ENCODE measurements around the gene NOP14.
"Not testable (repeated sequence)": the region's sequence is repeated elsewhere in the genome, so short reads cannot be mapped to it uniquely, and the experiment has no call there.

NOP14 gene

DNA sequence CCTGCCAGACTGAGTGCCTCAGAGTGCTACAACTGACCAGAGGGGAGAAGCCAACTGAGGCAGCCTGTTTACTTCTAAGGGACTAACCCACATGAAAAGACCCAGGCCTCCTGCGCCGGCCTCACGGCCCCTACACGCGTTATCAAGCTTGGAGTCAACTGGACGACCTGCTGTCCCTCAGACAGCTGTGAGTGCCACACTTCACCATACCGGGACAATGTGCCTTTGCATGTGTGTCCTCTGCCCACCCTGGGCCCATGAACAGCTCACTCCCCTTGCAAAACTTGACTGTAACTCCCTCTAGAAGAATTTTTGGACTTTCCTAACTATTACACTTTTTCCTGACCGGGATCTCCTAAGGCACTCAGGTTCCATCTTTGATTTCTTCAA, 1.8 kb downstream of the NOP14 start:
- no peaks in the 10 kb centered on the region for H3K27me3 ChIP-seq (replicated peaks; ENCODE audit: control insufficient read depth, insufficient read depth, low read length)

DNA sequence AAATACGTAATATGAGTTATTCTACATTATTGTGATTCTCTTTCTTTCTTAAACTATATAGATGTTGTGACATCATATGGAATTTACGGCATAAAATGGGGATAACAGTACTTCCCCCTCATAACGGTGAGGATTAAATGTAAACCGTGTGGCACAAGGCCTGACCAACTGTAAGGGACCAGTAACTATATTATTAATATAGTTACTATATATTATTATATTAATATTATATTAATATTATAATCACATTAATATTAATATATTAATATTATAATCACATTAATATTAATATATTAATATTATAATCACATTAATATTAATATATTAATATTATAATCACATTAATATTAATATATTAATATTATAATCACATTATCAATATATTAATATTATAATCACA, 2.8 kb downstream of the NOP14 start:
- H3K27me3 ChIP-seq (replicated peaks; ENCODE audit: control insufficient read depth, insufficient read depth, low read length); DNase-seq (ENCODE audit: extremely low read depth, insufficient read length); H3K4me3 ChIP-seq (replicated peaks; ENCODE audit: low read depth, low read length): not testable (repeated sequence)
- peaks cover 17% of the 10 kb centered on the region for H3K36me3 ChIP-seq (ENCODE audit: control insufficient read depth, insufficient read depth, low read length)

More for the DNA sequence above, 1.8 kb downstream of the NOP14 start:
- H3K4me3 ChIP-seq (replicated peaks; ENCODE audit: low read depth, low read length) = peak overlapping the region; percentile 87
- TF ChIP-seq, protein P1, sequence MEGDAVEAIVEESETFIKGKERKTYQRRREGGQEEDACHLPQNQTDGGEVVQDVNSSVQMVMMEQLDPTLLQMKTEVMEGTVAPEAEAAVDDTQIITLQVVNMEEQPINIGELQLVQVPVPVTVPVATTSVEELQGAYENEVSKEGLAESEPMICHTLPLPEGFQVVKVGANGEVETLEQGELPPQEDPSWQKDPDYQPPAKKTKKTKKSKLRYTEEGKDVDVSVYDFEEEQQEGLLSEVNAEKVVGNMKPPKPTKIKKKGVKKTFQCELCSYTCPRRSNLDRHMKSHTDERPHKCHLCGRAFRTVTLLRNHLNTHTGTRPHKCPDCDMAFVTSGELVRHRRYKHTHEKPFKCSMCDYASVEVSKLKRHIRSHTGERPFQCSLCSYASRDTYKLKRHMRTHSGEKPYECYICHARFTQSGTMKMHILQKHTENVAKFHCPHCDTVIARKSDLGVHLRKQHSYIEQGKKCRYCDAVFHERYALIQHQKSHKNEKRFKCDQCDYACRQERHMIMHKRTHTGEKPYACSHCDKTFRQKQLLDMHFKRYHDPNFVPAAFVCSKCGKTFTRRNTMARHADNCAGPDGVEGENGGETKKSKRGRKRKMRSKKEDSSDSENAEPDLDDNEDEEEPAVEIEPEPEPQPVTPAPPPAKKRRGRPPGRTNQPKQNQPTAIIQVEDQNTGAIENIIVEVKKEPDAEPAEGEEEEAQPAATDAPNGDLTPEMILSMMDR (IDR thresholded peaks at IDR 0.05; ENCODE audit: insufficient read depth, low read length, poor library complexity, severe bottlenecking) = no peak
- DNase-seq (ENCODE audit: extremely low read depth, insufficient read length) = no peak
- peaks cover 11% of the 10 kb centered on the region for H3K36me3 ChIP-seq (ENCODE audit: control insufficient read depth, insufficient read depth, low read length)

DNA sequence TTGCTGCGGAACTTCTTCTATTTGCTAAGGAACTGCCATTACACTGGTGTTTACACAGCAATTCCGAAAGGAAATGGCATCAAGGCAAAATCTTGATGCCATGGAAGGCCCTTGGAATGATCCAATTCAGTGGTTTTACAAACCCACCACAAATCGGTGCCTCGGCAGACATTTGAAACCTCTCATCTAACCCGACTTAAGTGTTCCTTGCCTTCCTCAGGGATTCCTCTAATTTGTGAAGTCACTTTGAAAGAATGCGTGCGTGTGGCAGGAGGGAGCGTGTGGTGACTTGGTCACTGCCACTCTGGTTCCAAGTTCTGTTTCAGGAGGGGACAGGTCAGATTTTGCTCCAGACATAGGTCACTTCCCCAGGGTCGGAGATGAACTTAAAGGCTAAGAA, 4.8 kb downstream of the NOP14 start:
- TF ChIP-seq, protein P1 (IDR thresholded peaks at IDR 0.05; ENCODE audit: insufficient read depth, low read length, poor library complexity, severe bottlenecking) = no peak
- no peak overlapping the region for H3K4me3 ChIP-seq (replicated peaks; ENCODE audit: low read depth, low read length)
- DNase-seq (ENCODE audit: extremely low read depth, insufficient read length) = no peak
- peaks cover 19% of the 10 kb centered on the region for H3K36me3 ChIP-seq (ENCODE audit: control insufficient read depth, insufficient read depth, low read length)
- H3K27me3 ChIP-seq (replicated peaks; ENCODE audit: control insufficient read depth, insufficient read depth, low read length) = no peaks in the 10 kb centered on the region

DNA sequence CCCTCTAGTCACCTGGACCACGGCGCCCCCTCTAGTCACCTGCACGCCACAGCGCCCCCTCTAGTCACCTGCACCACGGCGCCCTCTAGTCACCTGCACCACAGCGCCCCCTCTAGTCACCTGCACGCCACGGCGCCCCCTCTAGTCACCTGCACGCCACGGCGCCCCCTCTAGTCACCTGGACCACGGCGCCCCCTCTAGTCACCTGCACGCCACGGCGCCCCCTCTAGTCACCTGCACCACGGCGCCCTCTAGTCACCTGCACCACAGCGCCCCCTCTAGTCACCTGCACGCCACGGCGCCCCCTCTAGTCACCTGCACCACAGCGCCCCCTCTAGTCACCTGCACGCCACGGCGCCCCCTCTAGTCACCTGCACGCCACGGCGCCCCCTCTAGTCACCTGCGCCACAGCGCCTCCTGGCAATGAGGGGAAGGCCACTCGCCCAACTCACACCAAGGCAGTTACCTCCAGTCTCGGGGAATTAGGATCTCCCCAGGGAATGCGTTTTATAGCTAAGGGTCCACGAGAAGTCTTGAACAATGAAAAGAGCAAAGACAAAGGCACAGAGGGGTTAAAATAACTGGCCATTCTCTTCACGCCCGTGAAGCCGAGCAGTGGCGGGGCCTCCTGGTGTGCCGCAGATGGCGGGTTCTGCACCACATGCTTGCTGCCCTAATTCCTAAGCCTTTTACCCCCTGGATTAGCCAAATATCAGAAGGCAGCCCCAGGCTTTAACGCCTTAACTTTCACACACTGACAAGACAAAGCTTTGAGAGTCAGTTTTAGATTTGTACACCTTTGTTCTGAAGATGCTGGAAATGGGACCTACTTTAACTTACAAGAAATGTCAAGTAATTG, 7.8 kb downstream of the NOP14 start:
- TF ChIP-seq, protein P1 (IDR thresholded peaks at IDR 0.05; ENCODE audit: insufficient read depth, low read length, poor library complexity, severe bottlenecking) = peak; percentile 43

DNA sequence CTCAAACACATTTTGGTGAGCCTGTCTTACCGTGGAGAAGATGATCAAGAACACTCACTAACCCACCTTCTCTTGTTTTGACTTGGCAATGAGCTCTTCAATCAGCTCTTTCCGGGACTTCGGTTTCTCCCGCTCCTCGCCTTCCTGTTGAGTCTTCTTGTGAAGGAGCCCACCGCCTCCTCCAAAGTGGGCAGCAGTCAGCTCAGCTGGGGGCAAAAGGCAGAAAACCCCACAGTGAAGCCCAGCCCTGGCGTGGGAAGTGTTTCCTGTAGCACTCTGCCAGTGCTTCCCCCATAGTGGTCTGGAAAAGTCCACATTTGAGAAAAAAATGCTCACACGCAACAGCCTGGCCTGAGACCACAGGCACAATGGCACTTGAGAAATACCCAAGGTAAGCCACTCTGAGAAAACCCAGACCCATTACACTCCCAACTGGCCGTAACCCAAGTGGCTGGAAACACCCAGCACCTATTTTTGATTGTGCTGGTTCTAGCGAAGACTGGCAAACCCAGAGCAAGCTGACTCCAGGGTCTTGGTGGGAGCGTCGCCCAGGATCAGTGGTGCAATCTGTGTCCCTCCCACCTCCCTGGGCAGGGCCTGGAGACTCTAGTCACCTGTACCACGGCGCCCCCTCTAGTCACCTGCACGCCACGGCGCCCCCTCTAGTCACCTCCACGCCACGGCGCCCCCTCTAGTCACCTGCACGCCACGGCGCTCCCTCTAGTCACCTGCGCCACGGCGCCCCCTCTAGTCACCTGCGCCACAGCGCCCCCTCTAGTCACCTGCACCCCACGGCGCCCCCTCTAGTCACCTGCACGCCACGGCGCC, 8.6 kb downstream of the NOP14 start:
- Histone ChIP-seq H3K36me3 (ENCODE audit: control insufficient read depth, insufficient read depth, low read length) (peaks cover 39% of the 10 kb centered on the region), H3K27me3 (replicated peaks; ENCODE audit: control insufficient read depth, insufficient read depth, low read length) (no peaks in the 10 kb centered on the region), H3K4me3 (replicated peaks; ENCODE audit: low read depth, low read length) (no peak overlapping the region; the same call in 1 of the 2 replicates)
- TF ChIP-seq, protein P1 (IDR thresholded peaks at IDR 0.05; ENCODE audit: insufficient read depth, low read length, poor library complexity, severe bottlenecking) = peak; percentile 50
- peak; percentile 78 for DNase-seq (ENCODE audit: extremely low read depth, insufficient read length)

More for the DNA sequence above, 7.8 kb downstream of the NOP14 start:
- not testable (repeated sequence) for H3K4me3 ChIP-seq (replicated peaks; ENCODE audit: low read depth, low read length); H3K27me3 ChIP-seq (replicated peaks; ENCODE audit: control insufficient read depth, insufficient read depth, low read length); DNase-seq (ENCODE audit: extremely low read depth, insufficient read length)
- peaks cover 31% of the 10 kb centered on the region for H3K36me3 ChIP-seq (ENCODE audit: control insufficient read depth, insufficient read depth, low read length)

DNA sequence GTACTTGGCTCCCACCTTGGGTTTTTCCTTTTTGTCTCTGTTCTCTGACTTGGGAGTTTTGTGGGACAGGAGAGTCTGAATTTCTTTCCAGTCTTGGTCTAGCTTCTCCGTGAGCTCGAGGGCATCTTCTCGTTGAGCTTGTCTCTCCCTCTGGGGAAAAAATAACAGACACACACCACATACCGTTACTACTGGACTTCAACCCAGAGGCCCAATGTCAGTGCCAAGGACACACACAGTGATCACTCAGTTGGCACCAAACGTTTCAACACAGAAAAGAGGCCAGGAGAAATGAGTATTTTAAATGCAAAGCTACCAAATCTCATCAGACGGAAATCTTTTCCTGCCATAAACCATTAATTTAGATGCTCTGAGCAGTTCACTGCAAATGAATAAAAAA, 9.7 kb downstream of the NOP14 start:
- peaks cover 41% of the 10 kb centered on the region for H3K36me3 ChIP-seq (ENCODE audit: control insufficient read depth, insufficient read depth, low read length)
- TF ChIP-seq, protein P1 (IDR thresholded peaks at IDR 0.05; ENCODE audit: insufficient read depth, low read length, poor library complexity, severe bottlenecking) = no peak
- DNase-seq (ENCODE audit: extremely low read depth, insufficient read length) = no peak

More for the DNA sequence above, 9.7 kb downstream of the NOP14 start:
- no peak overlapping the region for H3K4me3 ChIP-seq (replicated peaks; ENCODE audit: low read depth, low read length)
- H3K27me3 ChIP-seq (replicated peaks; ENCODE audit: control insufficient read depth, insufficient read depth, low read length) = no peaks in the 10 kb centered on the region

Measured in GM06990 (cell line).